Tibial artery (tissue), 4 donors: ENCODE measurements around the gene PRR11.
A peak's percentile ranks its signal among the peaks of the same experiment; 100 is the strongest.

Experiments
- DNase-seq, 2 donors: peaks; one replicate each; pipeline ENCODE4 v3.0.0-alpha.2; 2019
- H3K27ac ChIP-seq, 2 donors: fragments of 200-600 bp; sonication (generic) in 1 of 2; 1 replicate in 1 of 2; 2 replicates in 1 of 2; pipeline ENCODE4 v1.5.1; 2018 to 2019; ENCODE audit warnings: mild to moderate bottlenecking in 1 of 2
- H3K27me3 ChIP-seq, 2 donors: fragments of 200-600 bp; sonication (generic) in 1 of 2; one replicate each; pipeline versions ENCODE4 v1.5.1 to v1.6.0; 2016 to 2019
- H3K36me3 ChIP-seq, 3 donors: fragments of 200-600 bp; sonication (generic) in 2 of 3; one replicate each; pipeline ENCODE4 v1.5.1; 2016 to 2019; ENCODE audit warnings: mild to moderate bottlenecking in 2 of 3
- H3K4me1 ChIP-seq, 4 donors: fragments of 200-600 bp; sonication (generic) in 2 of 4; 1 replicate in 3 of 4; 2 replicates in 1 of 4; pipeline ENCODE4 v1.5.1; 2016 to 2019
- H3K4me3 ChIP-seq, 2 donors: fragments of 200-600 bp; sonication (generic) in 1 of 2; 1 replicate in 1 of 2; 2 replicates in 1 of 2; pipeline ENCODE4 v1.5.1; 2018 to 2019; ENCODE audit warnings: mild to moderate bottlenecking in 2 of 2
- H3K9me3 ChIP-seq, 3 donors: fragments of 200-600 bp; sonication (generic) in 1 of 3; one replicate each; pipeline ENCODE4 v1.5.1; 2016 to 2019
- CTCF ChIP-seq, 2 experiments: fragments of 200-600 bp in 1 of 2; fragments of 450-650 bp in 1 of 2; IDR thresholded peaks; one replicate each; pipeline ENCODE4 v1.5.1; 2017 to 2019; ENCODE audit warnings: antibody characterized with exemption in 2 of 2, mild to moderate bottlenecking in 1 of 2, moderate library complexity in 1 of 2
- intact Hi-C: fragments of 100-400 bp; cut with DNase I; formaldehyde crosslinking; loops from one replicate; pipeline ENCODE4 v1.15.0; 2023; ENCODE audit warnings: low total_unique reads

PRR11 gene

GRCh38 chr17:59190806-59191205, 35.3 kb downstream of the PRR11 start:
- Histone ChIP-seq H3K4me3 (no peak overlapping the region), H3K27ac (no peak overlapping the region), H3K9me3 (no peaks in the 10 kb centered on the region), H3K4me1 (no peaks in the 10 kb centered on the region), H3K36me3 (no peaks in the 10 kb centered on the region), H3K27me3 (no peaks in the 10 kb centered on the region)
- no peak for TF ChIP-seq CTCF (IDR thresholded peaks at IDR 0.05)
- DNase-seq, result no peak
- intact Hi-C loops, result no loop called here

DNA sequence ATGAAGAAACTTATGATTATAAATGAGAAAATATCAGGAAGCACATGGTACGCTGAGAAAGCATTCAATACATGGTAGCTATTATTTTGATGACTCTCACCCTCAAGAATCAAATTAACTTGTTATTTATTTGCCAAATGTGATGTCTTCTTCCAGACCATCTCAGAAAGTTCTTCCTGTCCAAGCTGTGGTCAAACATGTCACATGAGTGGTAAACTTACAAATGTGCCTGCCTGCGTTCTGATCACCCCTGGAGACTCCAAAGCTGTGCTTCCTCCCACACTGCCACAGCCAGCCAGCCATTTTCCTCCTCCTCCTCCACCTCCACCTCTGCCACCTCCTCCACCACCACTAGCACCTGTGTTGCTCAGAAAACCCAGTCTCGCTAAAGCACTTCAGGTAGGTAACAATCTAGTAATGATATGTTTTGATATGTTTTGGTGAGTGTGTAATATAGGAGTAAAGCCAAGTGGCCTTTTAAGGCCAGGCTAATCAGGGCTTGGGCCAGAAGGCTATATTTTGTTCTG, 37.9 kb downstream of the PRR11 start:
- intact Hi-C loops, result no loop called here
- Histone ChIP-seq H3K27ac (no peak overlapping the region), H3K4me1 (no peaks in the 10 kb centered on the region), H3K4me3 (no peak overlapping the region), H3K9me3 (no peaks in the 10 kb centered on the region), H3K27me3 (no peaks in the 10 kb centered on the region), H3K36me3 (no peaks in the 10 kb centered on the region)
- no peak for DNase-seq
- TF ChIP-seq CTCF (IDR thresholded peaks at IDR 0.05), result no peak

DNA sequence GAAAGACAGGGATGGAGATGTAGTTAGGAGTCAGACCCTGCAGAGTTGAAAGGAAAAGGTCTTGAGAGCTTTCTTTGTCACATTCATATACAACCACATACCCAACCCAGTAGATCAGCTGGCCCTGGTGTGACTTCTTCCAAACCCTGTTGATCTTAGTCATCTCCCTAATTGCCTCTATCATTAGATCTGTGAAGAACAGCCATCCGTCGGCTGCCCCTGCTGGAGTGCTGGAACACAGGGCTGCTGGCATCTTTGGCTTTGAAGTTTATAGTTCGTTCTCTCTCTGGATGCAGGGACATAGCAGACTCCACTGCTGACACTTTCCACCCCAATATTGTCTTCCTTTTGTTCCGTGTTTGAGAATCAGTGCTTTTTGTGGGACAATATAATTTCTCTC, 43.9 kb downstream of the PRR11 start:
- Histone ChIP-seq H3K4me3 (no peak overlapping the region), H3K4me1 (no peaks in the 10 kb centered on the region), H3K27ac (no peak overlapping the region), H3K27me3 (no peaks in the 10 kb centered on the region), H3K36me3 (no peaks in the 10 kb centered on the region), H3K9me3 (no peaks in the 10 kb centered on the region)
- no peak for TF ChIP-seq CTCF (IDR thresholded peaks at IDR 0.05)
- no peak for DNase-seq
- intact Hi-C loops, result no loop called here

- intact Hi-C loops, result no loop called here
- H3K27ac ChIP-seq, result no peak overlapping the region
- no peaks in the 10 kb centered on the region for H3K4me1 ChIP-seq
- no peaks in the 10 kb centered on the region for H3K27me3 ChIP-seq
- H3K4me3 ChIP-seq, result no peak overlapping the region
- H3K36me3 ChIP-seq, result no peaks in the 10 kb centered on the region
- H3K9me3 ChIP-seq, result no peaks in the 10 kb centered on the region
- no peak for TF ChIP-seq CTCF (IDR thresholded peaks at IDR 0.05)
- no peak for DNase-seq
Observed at GRCh38 chr17:59202320-59202719, 46.8 kb downstream of the PRR11 start.

GRCh38 chr17:59219370-59219769, 63.8 kb downstream of the PRR11 start:
- intact Hi-C loops, result no loop called here
- Histone ChIP-seq H3K27ac (no peak overlapping the region), H3K9me3 (no peaks in the 10 kb centered on the region), H3K4me3 (no peak overlapping the region), H3K36me3 (peaks cover 0 to 5% (median 4%) of the 10 kb centered on the region in 3 donors), H3K27me3 (no peaks in the 10 kb centered on the region), H3K4me1 (peaks cover 0 to 8% (median 4%) of the 10 kb centered on the region in 4 donors)
- no peak for DNase-seq
- no peak for TF ChIP-seq CTCF (IDR thresholded peaks at IDR 0.05)

- Histone ChIP-seq H3K9me3 (no peaks in the 10 kb centered on the region), H3K36me3 (peaks cover 0 to 2% (median 0%) of the 10 kb centered on the region in 3 donors), H3K27me3 (no peaks in the 10 kb centered on the region), H3K4me1 (peaks cover 0 to 8% (median 3%) of the 10 kb centered on the region in 4 donors), H3K27ac (peak overlapping the region; percentile 62 to 68), H3K4me3 (peak overlapping the region; percentile 60 to 84)
- no peak for DNase-seq
- intact Hi-C loops, result no loop called here
- no peak for TF ChIP-seq CTCF (IDR thresholded peaks at IDR 0.05)
Observed at GRCh38 chr17:59219992-59220327, 64.4 kb downstream of the PRR11 start.
